GM13976 (cell line): ENCODE measurements around the gene EHF.

Experiments used
- DNase-seq: peaks from one replicate; pipeline ENCODE4 v3.0.0; 2012; ENCODE audit warnings: low spot score
- CTCF ChIP-seq: IDR thresholded peaks from 2 replicates; pipeline ENCODE4 v1.5.1; 2012; ENCODE audit warnings: borderline replicate concordance, mild to moderate bottlenecking; ENCODE audit not compliant: insufficient read depth; ENCODE audit errors: extremely low read depth, missing control alignments, control extremely low read depth
- in situ Hi-C: fragments of 300-500 bp; cut with MboI; formaldehyde crosslinking; loops from one replicate; pipeline ENCODE4 v1.12.0; 2022; ENCODE audit warnings: low sequenced_read_pairs, mixed read lengths, inconsistent platforms; ENCODE audit not compliant: unreplicated experiment

Gene EHF

GRCh38 chr11:34652191-34652973 lies 31.5 kb downstream of the EHF start:
- in situ Hi-C loops = no loop called here
- no peak for TF ChIP-seq CTCF
- no peak for DNase-seq

- in situ Hi-C loops = no loop called here
- no peak for DNase-seq
- TF ChIP-seq CTCF = no peak
These were observed 32.1 kb downstream of the EHF start for GRCh38 chr11:34653031-34653430.

GRCh38 chr11:34653851-34654482 lies 33.1 kb downstream of the EHF start:
- in situ Hi-C loops = no loop called here
- DNase-seq = no peak
- no peak for TF ChIP-seq CTCF

GRCh38 chr11:34654483-34655334 lies 33.8 kb downstream of the EHF start:
- in situ Hi-C loops = no loop called here

GRCh38 chr11:34655335-34656008 lies 34.6 kb downstream of the EHF start:
- no peak for DNase-seq
- in situ Hi-C loops = no loop called here
- TF ChIP-seq CTCF = no peak

More at GRCh38 chr11:34654483-34655334, 33.8 kb downstream of the EHF start:
- no peak for DNase-seq
- TF ChIP-seq CTCF = no peak

- no peak for DNase-seq
- in situ Hi-C loops = no loop called here
- no peak for TF ChIP-seq CTCF
These were observed 35.3 kb downstream of the EHF start for GRCh38 chr11:34656062-34656720.
